PC-3 (cell line): ENCODE measurements around the gene MYOF.

Experiments used
- EZH2 ChIP-seq: fragments of 300-600 bp; sonication (generic); IDR thresholded peaks from one replicate; pipeline ENCODE4 v1.6.1; 2017; ENCODE audit warnings: antibody characterized with exemption, mild to moderate bottlenecking, low read length; ENCODE audit not compliant: unreplicated experiment
- EZH2phosphoT487 ChIP-seq: fragments of 300-600 bp; sonication (generic); IDR thresholded peaks from 2 replicates; pipeline ENCODE4 v1.6.1; 2018; ENCODE audit warnings: mild to moderate bottlenecking, antibody characterized with exemption, low read length, borderline replicate concordance
- TF ChIP-seq, protein P1 (sequence below): fragments of 300-600 bp; sonication (generic); conservative IDR thresholded peaks from 2 replicates; pipeline ENCODE4 v1.5.1; 2017; ENCODE audit warnings: antibody characterized with exemption, low read depth, mild to moderate bottlenecking, low read length

DNA sequence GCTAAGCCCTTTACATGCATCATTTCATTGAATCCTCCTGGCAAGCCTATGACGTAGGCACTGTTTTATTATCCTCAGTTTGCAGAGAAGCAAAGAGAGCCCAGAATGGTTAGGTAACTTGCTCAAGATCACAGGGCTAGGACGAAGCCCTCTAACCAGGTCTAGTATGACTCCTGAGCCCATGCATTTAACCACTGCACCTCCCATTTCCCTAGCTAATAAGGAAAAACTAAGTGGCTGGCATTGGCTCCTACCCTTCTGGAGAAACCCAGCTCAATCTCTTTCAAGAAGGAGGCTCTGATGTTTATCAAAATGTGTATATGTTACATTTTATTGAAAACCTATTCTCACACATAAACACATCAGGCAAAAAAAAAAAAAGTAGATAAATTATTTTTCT is 19.8 kb downstream of the MYOF start:
- TF ChIP-seq, protein P1, sequence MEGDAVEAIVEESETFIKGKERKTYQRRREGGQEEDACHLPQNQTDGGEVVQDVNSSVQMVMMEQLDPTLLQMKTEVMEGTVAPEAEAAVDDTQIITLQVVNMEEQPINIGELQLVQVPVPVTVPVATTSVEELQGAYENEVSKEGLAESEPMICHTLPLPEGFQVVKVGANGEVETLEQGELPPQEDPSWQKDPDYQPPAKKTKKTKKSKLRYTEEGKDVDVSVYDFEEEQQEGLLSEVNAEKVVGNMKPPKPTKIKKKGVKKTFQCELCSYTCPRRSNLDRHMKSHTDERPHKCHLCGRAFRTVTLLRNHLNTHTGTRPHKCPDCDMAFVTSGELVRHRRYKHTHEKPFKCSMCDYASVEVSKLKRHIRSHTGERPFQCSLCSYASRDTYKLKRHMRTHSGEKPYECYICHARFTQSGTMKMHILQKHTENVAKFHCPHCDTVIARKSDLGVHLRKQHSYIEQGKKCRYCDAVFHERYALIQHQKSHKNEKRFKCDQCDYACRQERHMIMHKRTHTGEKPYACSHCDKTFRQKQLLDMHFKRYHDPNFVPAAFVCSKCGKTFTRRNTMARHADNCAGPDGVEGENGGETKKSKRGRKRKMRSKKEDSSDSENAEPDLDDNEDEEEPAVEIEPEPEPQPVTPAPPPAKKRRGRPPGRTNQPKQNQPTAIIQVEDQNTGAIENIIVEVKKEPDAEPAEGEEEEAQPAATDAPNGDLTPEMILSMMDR: no peak
- TF ChIP-seq EZH2 (no peak), EZH2phosphoT487 (no peak)
